Superior temporal gyrus (tissue), 1 donor: ENCODE data around the gene TSPAN5.

ENCODE experiments used
- DNase-seq: peaks from one replicate; pipeline ENCODE4 v3.0.0-alpha.2; 2016; ENCODE audit errors: extremely low spot score

TSPAN5 gene

DNA sequence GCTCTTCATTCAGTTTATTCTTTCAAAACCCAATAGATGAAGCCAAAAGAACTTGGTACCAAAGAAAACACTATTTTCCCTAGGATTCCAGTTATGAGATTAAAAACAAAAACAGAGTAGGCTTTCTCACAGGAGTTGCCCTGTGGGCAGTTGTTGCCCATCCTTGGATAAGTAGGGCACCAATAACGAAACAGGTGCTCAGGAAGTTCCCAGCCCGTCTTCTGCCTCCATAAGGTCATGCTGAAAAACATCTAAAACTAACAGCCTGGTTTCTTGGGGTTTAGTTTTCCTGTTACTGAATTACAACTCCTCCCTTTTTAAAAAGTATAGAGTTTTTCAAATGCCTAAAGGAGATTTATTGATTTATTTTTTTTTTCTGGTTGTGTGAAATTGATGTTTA, 14.7 kb downstream of the TSPAN5 start:
- peak; percentile 16 for DNase-seq

DNA sequence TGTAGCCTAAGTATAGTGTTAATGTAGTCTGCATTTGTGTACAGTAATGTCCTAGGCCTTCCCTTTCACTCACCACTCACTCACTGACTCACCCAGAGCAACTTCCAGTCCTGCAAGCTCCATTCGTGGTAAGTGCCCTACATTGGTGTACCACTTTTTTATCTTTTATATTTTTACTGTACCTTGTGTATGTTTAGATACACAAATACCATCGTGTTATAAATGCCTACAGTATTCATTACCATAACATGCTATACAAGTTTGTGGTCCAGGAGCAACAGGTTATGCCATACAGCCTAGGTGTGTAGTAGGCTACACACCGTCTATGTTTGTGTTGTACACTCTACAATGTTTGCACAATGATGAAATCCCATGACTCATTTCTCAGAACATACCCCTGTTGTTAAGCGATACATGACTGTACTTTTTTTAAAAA, 15.4 kb downstream of the TSPAN5 start:
- DNase-seq, result peak; percentile 23

DNA sequence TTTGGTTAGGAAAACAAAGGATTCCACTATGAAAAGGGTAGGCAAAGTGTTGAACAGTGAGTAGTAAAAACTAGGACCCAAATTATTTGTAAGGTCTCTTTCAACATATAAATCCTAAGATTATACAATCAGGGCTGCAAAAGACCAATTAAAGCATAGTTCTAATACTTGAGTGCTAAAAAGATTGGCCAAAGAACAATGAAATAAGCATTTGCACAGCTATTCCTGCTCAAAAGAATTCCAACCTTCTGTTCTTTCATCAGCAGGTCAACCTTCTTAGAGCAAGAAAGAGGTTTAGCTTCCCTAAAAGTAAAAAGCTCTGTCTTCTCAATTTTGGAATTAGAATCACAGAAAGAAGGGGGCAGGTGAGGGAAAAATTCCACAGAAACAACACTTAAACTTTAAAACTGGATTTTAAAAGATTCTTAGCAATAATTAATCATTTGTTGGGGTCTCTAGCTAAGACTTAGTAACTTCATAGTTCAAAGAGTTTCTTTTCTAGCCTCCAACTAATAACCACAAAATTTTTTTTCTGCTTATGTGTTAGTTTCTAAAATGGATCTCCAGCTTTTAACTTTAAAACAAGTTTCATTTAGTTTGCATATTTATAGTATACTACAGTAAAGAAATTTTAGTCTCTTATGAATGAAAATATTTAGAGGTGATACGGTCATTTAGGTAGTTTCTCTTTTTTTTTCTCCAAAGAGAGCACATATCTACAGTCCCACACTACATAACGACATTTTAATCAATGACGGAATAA, 16.3 kb downstream of the TSPAN5 start:
- no peak for DNase-seq

DNA sequence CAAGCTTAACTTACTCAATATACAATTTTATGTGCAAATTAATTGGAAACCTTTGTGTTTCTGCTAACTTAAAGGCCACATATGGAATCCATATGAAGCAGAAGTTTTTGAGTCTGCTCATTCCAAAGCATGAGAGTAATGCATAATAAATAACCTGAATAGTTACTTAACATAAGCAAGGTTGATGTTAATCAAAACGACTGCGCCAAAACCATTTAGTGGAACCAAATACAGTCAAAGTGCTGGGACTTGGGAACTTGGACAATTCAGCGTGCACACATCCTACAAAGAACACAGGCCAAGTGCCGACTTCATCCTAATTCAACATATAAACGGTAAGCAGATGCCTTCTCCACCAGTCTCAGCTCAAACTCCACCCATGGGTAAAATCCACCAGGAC, 17.0 kb downstream of the TSPAN5 start:
- no peak for DNase-seq

DNA sequence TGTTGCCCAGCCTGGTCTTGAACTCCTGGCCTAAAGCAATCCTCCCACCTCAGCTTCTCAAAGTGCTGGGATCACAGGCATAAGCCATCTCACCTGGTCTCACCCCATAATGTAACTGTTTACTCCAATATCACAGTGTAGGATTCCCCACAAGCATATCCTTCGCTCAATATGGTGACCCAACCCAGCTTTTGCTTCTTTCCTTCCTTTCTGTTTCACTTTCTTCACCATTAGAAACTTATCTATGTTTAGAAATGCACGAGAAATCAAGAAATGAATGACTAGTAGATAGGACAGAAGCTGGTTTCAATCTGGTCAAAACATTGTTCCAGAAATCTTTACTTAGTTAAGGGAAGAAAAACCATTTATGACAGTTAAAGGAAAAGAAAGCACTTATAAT, 18.9 kb downstream of the TSPAN5 start:
- no peak for DNase-seq

DNA sequence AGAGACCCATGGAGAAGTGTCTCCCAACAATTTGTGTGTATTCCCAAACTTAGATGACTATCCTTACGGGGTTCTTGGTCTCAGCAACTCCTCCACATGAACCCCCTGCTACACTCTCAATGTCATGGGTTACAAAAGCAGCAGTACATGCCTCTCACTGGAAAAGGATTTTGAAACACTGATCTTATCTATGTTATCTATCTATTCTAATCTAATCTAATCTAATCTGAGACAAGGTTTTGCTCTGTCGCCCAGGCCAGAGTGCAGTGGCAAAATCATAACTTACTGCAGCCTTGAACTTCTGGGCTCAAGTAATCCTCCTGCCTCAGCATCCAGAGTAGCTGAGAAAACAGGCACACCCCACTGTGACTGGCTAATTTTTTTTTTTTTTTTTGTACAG, 19.3 kb downstream of the TSPAN5 start:
- no peak for DNase-seq

DNA sequence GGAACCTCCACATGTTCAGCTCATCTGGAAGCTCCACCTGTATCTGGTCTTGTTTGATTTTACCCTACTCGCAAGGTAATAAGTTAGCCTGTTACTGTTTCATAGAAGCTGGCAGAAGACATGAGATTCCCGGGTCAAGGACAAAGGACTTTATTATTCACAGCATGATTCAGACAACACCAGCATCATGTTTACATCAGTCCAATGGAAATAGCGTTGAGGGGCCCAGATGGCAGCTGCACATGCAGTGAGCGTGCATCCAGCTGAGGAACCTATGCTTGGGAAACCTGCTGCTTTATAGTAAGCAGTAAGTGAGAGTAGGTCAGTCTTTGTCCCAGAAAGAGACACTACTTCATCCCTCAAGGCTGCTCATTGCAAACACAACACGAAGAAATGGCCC, 19.8 kb downstream of the TSPAN5 start:
- no peak for DNase-seq

DNA sequence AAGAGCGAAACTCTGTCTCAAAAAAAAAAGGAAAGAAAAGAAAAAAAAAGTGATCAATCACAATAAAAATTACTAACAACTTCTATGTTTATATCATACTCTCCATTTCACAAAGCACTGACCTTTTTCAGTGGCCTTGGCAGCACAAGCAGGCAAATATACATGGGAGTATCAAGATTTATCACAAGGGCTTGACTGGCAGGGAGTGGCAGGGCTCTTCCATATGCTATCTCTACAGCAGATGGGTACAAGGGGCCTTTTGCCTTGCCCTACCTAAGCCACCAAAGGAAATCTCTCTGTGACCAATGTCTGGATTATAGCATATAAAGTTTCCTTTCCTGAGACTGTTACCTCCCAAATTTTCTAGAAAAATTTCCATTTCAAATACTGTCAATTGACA, 24.4 kb downstream of the TSPAN5 start:
- DNase-seq, result no peak

DNA sequence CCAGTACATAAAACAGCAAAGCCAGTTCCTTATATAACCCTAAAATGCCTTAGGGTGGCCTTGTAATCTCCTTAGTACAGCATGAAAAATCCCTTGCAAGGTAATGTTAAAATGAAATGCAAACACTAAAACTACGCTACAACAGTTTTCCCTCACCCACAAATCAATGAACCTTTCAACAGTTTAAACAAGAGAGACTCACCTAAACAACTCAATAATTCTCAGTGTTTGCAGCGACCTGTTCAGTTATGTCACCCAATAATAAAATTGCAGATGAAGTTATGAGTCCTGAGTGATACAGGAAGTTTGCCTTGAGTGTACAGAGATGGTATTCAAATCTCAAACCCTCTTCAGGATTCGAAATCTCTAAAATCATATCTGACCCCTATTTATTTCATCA, 25.3 kb downstream of the TSPAN5 start:
- DNase-seq, result no peak

DNA sequence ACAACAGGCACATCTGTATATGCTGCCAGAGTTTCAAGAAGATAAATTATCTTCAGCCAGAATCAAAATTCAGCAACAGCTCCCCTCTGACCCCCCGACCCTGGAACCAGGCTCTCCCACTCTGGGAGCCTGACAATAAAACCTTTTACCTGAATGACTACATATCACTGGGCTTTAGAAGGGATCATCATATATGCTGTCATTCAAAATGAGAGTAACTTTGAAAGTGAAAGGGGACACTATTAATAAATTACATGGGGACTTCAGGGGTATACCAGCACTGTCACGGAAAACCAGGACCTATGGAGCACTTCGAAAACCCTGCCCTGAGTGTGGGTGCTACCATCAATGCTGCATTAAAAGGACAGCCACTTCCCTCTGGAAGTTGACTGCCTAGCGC, 26.2 kb downstream of the TSPAN5 start:
- no peak for DNase-seq

DNA sequence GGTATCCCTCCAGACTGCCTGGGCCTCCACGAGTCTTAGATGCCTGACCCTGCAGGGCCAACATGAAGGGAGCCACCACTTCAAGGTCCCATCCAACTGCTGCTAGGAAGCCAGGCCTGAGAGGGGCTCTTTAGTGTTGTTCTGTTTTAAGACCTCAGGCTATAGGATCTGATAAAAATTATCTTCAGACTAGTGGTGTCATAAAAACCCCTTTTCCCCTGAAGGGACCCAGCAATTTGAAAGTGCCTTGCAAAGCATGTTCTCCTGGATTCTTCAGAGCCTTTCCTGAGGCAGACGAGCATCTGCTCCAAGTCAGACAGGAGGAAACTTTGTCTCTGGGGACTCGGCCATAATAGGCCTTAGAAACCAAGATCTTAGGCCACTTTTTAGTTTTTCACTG, 26.9 kb downstream of the TSPAN5 start:
- no peak for DNase-seq

DNA sequence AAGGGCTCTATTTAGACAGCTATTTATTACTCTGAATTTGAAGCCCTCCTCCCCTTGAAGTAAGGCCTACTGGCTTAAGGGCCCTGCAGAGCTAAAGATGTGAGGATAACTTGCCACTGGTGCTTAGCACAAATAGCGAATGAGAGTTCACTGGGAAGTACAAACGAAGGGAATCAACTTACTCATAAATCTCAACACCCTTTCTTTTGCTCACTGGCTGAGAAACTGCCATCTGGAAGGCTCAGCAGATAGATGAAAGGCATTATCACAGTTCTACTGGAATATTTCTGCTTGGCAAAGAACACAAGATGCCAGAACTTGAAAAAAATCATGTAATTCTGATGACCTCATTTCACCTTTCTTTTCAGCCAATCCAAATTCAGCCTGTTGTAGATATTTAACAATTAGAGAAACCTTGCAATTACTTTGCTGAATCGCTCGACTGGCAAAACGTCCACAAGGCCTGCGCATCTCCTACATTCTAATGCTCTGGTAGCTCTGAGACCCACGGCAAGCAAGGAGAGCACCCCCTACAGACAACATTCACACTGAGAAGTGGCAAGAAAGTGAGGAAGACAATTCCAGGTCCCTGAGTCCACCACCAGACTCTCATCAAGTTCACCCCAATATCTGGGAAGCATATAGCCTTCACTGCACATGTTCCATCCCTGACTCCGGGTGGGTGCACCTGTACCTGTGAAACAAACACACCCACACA, 27.5 kb downstream of the TSPAN5 start:
- DNase-seq, result no peak

DNA sequence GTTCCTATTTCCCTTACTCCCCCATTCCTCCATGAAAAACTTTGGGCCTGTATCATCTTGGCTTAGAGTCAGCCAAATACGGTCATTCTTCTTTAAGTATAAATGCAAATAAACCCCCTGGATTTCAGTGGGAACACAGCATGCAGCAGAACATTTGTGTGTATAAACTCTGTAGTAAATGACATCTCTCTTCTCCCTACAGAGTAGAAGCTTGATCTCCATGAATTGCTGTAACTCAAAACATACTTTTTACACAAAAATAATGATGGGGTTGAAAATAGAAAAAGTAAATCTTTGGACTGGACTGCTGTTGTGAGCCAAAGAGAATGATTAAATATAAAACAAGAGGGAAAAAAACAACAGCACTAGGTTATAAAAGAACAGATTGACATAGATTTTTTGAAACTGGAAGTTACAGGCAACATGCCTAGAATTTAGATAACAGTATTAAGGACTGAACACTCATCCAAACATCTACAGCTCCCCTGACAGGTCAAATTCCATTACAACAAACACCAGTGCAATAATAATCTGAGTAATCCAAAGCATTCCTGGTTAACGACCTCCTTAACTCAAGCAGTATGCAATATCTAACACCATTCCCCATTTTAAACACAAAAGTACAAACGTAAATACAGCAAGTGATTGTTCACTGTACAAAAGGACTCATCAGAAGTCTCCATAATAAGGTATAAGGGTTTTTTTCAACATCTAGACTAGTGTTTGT, 30.7 kb downstream of the TSPAN5 start:
- peak; percentile 77 for DNase-seq

DNA sequence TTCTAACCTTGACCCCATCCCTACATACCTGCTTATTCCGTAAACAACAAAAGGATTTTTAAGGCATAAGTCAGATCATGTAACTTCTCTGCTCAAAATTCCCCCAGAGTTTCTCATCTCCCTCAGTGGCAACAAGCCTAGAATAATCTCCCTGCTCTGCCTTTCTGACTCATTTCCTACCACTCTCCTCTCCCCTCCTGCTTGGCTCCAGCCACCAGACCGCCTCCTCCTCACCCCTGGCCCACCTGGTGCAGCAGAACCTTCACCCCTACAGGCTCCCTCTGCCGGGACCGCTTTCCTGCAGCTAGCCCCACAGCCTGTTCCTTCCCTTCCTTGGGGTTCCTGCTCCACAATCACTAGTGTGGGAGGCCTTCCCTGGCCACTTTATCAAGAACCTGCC, 32.1 kb downstream of the TSPAN5 start:
- DNase-seq, result no peak

DNA sequence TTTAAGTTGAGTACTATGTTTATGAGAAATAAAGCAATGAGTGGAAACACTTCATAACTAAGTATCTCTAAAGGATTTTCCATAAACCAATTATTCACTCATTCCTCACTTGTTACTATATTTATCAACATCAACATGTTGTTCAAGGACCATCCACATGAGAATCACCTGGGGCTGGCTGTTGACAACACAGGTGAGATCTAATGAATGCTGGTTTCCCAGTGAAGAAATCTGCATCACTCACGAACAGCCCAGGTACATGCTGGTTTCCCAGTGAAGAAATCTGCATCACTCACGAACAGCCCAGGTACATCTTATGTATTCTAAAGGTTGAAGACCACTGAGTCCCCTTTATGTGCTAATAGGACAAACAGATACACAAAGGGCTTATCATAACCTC, 32.5 kb downstream of the TSPAN5 start:
- no peak for DNase-seq

DNA sequence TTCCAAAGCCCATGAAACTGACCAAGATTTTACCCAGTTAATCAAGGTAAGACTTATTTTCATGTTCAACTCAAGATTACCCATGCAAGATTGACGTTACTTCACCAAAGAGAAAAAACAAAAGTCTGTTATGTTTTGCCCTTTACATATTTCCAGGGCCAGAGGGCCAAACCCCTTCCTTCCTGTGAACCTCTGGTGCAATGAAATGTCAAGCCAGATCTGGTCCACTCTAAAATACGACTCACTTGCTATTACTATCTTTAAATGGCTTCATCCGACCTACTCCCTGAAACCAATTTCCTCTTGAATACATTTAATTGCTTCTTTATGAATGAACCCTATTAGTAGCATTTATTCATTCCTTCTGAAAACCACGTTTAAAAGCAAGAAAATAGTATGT, 33.0 kb downstream of the TSPAN5 start:
- no peak for DNase-seq

DNA sequence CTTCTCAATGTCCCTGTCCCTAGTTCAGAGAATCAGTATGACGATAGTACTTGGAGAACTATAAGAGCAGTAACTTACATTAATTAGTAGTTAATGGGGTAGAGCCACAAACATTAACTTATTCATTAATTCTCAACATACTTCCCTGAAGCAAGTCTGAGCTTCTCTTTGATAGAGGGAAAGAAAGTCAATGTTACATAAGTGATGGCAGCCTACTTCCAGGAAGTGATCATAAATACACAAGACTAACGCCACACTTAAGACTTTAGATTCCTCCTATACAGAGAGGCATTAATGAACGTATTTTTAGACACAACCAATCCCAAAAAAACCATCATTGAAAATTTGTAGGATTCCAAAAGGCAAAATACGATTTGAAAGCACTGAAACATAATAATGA, 33.8 kb downstream of the TSPAN5 start:
- no peak for DNase-seq

DNA sequence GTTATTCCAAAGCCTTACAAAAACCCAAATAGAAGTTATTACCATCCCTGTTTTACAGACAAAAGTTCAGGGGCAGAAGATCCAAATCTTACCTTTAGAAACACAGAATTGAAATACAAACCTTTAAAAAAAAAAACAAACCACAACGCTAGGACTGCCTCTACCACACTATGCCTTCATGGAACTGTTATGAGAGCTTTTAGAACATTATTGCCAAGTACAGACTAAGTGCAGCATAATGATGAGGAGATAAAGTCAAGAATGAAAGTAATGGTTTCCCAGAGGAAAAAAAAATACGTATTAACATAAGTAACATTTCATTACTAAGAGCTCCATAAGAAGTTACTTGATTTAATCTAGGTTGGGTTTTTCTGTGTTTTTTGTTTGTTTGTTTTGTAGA, 34.3 kb downstream of the TSPAN5 start:
- DNase-seq, result no peak

DNA sequence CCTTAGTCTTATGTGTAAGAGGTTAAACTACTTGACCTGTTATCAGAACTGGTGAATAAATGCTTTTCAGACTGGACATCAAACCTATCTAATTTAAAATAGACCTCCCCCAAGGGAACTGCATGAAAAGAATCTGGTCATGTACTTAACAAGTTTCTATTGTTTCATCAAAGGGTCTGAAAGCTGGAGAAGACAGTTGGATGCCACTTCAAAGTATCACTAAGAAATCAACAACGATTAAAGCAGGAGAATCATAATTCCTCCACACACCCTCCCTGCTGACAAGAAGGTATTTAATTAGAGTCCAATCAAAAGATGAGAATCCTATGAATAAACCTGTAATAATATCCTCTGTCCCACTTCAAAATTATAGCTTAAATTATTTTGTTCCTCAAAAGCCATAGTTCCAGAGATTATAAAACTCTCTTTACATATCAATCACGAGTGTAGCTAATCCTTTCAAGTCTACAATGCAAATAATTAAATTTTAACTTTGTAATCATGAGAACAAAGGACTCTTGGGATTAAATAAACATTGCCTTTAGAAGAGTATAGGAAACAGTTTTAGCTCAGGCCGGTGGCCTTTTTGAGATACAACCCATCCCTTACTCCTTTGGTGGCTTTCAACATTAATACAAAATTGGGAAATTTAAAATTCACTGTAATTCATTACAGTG, 35.1 kb downstream of the TSPAN5 start:
- DNase-seq, result no peak

DNA sequence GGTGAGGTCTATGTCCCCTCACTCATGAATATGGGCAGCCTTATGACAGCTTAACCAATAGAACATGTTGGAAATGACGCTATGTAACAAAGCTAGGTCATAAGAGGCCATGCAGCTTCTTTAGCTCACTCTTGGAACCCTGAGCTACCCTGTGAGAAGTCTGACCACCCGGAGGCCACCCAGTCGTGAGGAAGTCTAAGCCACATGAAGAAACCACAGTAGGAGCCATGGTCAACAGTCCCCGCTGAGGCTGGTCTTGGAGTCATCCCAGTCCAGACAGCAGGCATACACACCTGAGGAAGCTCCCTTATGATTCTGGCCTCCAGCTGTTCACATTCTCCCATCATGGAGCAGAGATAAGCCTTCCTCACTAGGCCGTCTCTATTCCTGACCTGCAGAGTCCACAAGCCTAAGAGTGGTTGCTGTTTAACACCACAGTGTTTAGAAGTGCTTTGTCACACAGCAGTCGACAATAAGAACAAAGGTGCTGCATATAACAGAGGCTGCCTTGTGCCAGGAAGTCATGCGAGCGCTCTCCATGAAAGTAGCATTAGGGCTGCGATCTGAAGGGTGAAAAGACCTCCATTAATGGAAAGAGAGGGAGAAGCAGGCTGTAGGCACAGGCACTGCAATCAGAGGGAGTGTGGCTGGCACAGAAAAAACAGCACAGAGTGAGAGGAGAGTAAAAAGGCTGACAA, 38.2 kb downstream of the TSPAN5 start:
- no peak for DNase-seq

DNA sequence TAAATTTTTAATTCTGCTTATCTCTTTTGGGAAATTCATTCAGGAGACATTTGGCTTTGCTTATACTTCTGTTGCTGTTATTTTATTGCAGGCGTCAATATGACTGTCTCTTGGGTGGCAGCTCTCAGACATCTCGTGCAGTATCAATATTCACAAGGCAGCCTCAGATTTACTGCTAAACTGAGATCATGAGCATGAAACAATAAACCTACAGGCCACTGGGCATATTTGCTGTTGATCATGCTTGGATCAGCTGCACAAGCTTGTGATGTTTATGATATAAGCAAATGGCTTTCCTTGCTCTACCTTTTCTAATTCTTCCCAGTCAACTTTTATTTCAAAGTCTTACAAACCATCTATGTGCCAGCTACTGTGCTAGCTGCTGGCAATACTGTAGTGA, 39.2 kb downstream of the TSPAN5 start:
- no peak for DNase-seq

DNA sequence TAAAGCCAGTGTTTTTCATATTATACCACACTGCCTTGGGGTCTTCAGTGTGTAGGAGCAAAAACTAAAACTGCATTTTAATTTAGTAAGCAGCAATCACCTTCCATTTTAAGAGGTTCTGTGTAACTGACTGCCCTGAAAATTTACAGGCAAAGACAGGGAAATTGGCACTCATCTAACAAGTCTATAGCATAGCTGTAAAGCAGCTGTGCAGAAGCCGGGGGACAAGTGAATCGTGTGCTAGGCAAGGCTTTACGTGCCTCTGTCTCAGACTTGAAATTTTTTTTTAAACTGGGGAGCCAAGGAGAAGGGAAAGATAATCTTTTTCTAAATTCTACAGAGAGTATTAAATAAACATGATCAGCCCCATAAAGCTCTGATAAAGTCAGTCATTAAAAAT, 39.7 kb downstream of the TSPAN5 start:
- no peak for DNase-seq
